Right cardiac atrium (tissue), 5 donors: Measurements from ENCODE around the gene ANKRD40. TPM values are rescaled to one million over a fixed set of nuclear protein-coding genes. Genes with fewer than 3 reads are reported as not detected.

ENCODE experiments used
- ATAC-seq, 2 donors: fragments of 200-7000 bp; cut with Tn5 transposase; one replicate each; pipeline versions ENCODE4 v1.8.0 to v1.9.1; 2020; ENCODE audit warnings: moderate library complexity in 2 of 2, mild to moderate bottlenecking in 1 of 2
- DNase-seq, 3 donors: peaks; one replicate each; pipeline ENCODE4 v3.0.0-alpha.2; 2020
- H3K27ac ChIP-seq: one replicate; pipeline ENCODE4 v1.5.1; 2013; ENCODE audit warnings: mild to moderate bottlenecking, low read length, control low read depth, moderate library complexity
- H3K27me3 ChIP-seq: one replicate; pipeline ENCODE4 v1.6.1; 2013; ENCODE audit not compliant: control insufficient read depth, insufficient read depth
- H3K4me1 ChIP-seq: one replicate; pipeline ENCODE4 v1.6.1; 2013; ENCODE audit warnings: low read length; ENCODE audit not compliant: control insufficient read depth, insufficient read depth
- H3K4me3 ChIP-seq: one replicate; pipeline ENCODE4 v1.5.1; 2013; ENCODE audit warnings: low read length, control low read depth
- H3K9me3 ChIP-seq: one replicate; pipeline ENCODE4 v1.6.1; 2013; ENCODE audit warnings: low read length; ENCODE audit not compliant: control insufficient read depth
- WGBS: extraction: QIAGEN DNeasy Blood & Tissue Kit; methylation state at CpG from one replicate; pipeline ENCODE4 v1.1.7; 2013; 5-methylcytosine and 5-hydroxymethylcytosine counted together
- intact Hi-C, 4 donors: fragments of 100-400 bp; cut with DNase I; formaldehyde crosslinking; loops; one replicate each; pipeline versions ENCODE4 v1.11.0 to v1.14.0; 2022 to 2023
- polyA plus RNA-seq: library from polyadenylated mRNA; stranded (reverse); fragments of 200-250 nt; gene quantifications from one replicate; pipeline ENCODE4 v1.2.3, GENCODE V29; 2013
- total RNA-seq, 4 donors: library from RNA; stranded (reverse); fragmentation: NEBNext Ultra II Directional; extraction: Animal tissue kit (Norgen Biotek cat#: 25700); gene quantifications; one replicate each; pipeline ENCODE4 v1.2.1, GENCODE V29; 2021
- donor health status: healthy with polysubstance abuse.
- donor health status: DM: no; HTN: yes; CAD: no.
- donor health status: DM: no; HTN: no; CAD: no.
- donor health status: DM: no; HTN: yes; CAD: no; lungs with severe emphysema.
- donor health status: DM: yes; HTN: yes; CAD: no.

The ANKRD40 gene
- total and polyA plus RNA-seq, 5 donors, result 20.5 to 43.7 (median 39.9) TPM

- Histone ChIP-seq H3K4me1 (peaks cover 24% of the 10 kb centered on the region), H3K27ac (no peak overlapping the region), H3K9me3 (no peaks in the 10 kb centered on the region), H3K27me3 (no peaks in the 10 kb centered on the region), H3K4me3 (no peak overlapping the region)
- DNase-seq (peak in 1 of 3 donors; percentile 26), ATAC-seq (no peak)
- intact Hi-C loops, result no loop called here
- 87% methylated on average over 7 of the region's 7 CpGs for WGBS
These were observed 50.1 kb downstream of the ANKRD40 start for GRCh38 chr17:50657627-50658026.

DNA sequence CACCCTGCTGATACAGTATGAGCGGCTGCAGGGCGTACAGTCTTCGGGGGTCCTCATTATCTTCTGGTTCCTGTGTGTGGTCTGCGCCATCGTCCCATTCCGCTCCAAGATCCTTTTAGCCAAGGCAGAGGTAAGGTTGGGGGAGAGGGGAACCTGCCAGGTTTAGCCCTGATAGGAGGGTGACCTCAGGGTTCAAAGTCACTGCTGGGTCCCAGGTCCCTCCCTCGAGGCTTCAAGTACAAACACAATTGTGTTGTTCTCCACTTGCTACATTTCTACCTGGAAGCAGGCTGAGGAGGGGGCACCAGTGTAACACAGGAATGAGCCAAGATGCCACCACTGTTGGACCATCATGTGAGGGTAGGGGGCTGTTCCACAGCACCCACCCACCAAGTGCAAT lies 50.7 kb downstream of the ANKRD40 start:
- Histone ChIP-seq H3K27me3 (no peaks in the 10 kb centered on the region), H3K9me3 (no peaks in the 10 kb centered on the region), H3K27ac (no peak overlapping the region), H3K4me3 (no peak overlapping the region), H3K4me1 (peaks cover 22% of the 10 kb centered on the region)
- intact Hi-C loops, result no loop called here
- WGBS, result 92% methylated on average over 7 of the region's 7 CpGs
- ATAC-seq (no peak), DNase-seq (no peak)

GRCh38 chr17:50656509-50656908 lies 51.2 kb downstream of the ANKRD40 start:
- no peaks in the 10 kb centered on the region for H3K9me3 ChIP-seq
- ATAC-seq (no peak), DNase-seq (no peak)
- 93% methylated on average over 5 of the region's 5 CpGs for WGBS
- H3K27me3 ChIP-seq, result no peaks in the 10 kb centered on the region
- intact Hi-C loops, result no loop called here
- peaks cover 16% of the 10 kb centered on the region for H3K4me1 ChIP-seq
- H3K27ac ChIP-seq, result no peak overlapping the region
- H3K4me3 ChIP-seq, result no peak overlapping the region

DNA sequence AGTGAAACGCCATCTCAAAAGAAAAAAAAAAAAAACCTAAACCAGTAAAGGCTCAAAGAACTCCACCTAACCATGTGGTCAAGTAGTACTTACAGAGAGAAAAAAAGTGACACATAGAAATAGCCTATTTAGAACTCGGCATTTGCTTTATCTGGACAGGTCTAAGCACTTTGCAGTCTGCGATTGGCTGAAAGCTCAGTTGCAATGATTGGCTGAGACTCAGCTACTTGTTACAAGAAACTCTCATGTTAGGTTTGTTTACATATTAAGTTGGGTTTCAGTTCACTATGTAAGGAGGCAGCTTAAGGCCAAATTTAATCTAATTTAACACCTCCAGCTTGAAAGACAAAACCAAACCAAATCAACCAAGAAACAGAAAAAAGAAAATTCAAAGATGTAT lies 54.0 kb downstream of the ANKRD40 start:
- no peak overlapping the region for H3K27ac ChIP-seq
- no peak overlapping the region for H3K4me3 ChIP-seq
- no peaks in the 10 kb centered on the region for H3K4me1 ChIP-seq
- intact Hi-C loops, result no loop called here
- no peaks in the 10 kb centered on the region for H3K9me3 ChIP-seq
- 85% methylated on average over 3 of the region's 3 CpGs for WGBS
- DNase-seq (no peak), ATAC-seq (no peak)
- H3K27me3 ChIP-seq, result no peaks in the 10 kb centered on the region

DNA sequence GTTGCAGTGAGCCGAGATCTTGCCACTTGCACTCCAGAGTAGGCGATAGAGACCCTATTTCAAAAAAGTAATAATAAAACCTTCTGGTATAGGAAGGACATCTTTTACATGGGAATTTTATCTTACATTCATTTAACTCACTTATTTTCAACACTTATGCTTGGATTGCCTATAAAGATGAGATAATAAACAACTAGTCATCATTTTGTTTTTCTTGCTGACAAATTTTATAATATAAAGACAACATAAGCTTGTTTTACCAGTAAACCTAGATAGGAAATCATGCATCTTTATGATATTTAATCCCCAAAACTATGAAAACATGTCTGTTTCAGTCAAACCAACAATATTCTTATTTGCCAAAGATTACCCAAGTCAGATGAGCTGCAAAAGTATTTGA lies 56.1 kb downstream of the ANKRD40 start:
- DNase-seq, result no peak

DNA sequence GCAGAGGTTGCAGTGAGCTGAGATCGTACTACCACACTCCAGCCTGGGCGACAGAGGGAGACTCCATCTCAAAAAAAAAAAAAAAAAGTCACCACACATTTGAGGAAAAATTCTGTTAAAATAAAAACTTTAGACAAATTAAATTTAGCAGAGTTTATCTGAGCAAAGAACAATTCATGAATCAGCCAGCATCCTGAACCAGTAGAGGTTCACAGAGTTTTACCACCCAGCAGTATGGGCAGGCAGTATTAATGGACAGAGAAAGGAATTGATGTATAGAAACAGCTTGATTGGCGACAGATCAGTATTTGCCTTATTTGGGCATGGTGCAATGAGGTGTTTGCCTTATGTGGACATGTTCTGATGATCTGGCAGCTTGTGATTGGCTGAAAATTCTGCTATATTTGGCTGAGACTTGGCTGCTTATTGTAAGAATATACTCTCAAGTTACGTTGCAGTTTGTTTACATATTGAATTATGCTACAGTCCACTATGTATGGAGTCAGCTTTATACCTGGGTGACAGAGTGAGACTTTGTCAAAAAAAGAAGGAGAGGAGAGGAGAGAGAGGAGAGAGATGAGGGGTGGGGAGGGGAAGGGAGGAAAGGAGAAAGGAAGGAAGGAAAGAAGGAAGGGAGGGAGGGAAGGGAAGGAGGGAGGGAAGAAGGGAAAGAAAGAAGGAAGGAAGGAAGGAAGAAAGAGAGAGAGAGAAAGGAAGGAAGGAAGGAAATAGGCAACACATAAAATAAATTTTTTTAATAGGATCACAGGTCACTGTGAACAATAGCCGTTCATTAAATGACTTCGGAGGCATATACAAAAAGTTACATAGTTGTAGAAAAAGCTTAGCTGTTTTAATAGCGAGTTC lies 58.4 kb downstream of the ANKRD40 start:
- WGBS, result 82% methylated on average over 7 of the region's 7 CpGs
- H3K27ac ChIP-seq, result no peak overlapping the region
- intact Hi-C loops, result no loop called here
- DNase-seq (no peak), ATAC-seq (no peak)
- H3K4me3 ChIP-seq, result no peak overlapping the region
- H3K9me3 ChIP-seq, result no peaks in the 10 kb centered on the region
- H3K4me1 ChIP-seq, result no peaks in the 10 kb centered on the region
- no peaks in the 10 kb centered on the region for H3K27me3 ChIP-seq

More for the DNA sequence above, 56.1 kb downstream of the ANKRD40 start:
- intact Hi-C loops, result no loop called here
- H3K27ac ChIP-seq, result no peak overlapping the region
- H3K4me3 ChIP-seq, result no peak overlapping the region
- 93% methylated on average over 2 of the region's 2 CpGs for WGBS
- no peaks in the 10 kb centered on the region for H3K4me1 ChIP-seq
- ATAC-seq, result no peak
- no peaks in the 10 kb centered on the region for H3K9me3 ChIP-seq
- H3K27me3 ChIP-seq, result no peaks in the 10 kb centered on the region

DNA sequence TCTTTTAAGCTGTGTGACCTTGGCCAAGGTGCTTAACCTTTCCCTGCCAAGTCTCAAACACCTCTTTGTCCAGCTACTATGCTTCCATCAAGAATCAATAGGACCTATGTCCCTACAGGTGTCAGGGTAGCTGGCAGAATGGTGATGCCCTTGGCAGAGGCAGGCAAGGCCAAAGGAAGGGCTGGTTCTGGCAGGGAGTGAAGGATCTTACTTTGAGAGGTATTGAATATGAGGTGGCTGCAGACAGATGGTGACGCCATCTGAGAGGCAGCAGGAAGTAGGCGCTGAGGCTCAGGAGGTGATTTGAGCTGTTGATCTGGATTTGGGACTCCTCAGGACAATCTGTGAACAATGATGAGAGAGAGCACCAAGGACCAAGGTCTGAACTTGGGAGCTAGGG lies 60.5 kb downstream of the ANKRD40 start:
- no peaks in the 10 kb centered on the region for H3K27me3 ChIP-seq
- ATAC-seq, result no peak
- H3K27ac ChIP-seq, result no peak overlapping the region
- no peak for DNase-seq
- WGBS, result 67% methylated on average over 2 of the region's 2 CpGs
- H3K4me3 ChIP-seq, result no peak overlapping the region
- no peaks in the 10 kb centered on the region for H3K9me3 ChIP-seq
- intact Hi-C loops, result no loop called here
- no peaks in the 10 kb centered on the region for H3K4me1 ChIP-seq

- intact Hi-C loops, result no loop called here
- WGBS, result 95% methylated on average over 3 of the region's 3 CpGs
- Histone ChIP-seq H3K9me3 (no peaks in the 10 kb centered on the region), H3K27me3 (no peaks in the 10 kb centered on the region), H3K4me1 (peaks cover 3% of the 10 kb centered on the region), H3K27ac (no peak overlapping the region), H3K4me3 (no peak overlapping the region)
- no peak for DNase-seq
- ATAC-seq, result no peak
These were observed 61.7 kb downstream of the ANKRD40 start for GRCh38 chr17:50645748-50646682.

Other genes starting within 250 kb of the ANKRD40 start
- 1 to 10 TPM in 1 of 4 donors, under 1 TPM in 3; 0.34 to 1.1 (median 0.53) TPM for gene CHAD, start 239.0 kb downstream of the ANKRD40 start, total RNA-seq
- gene CHAD, start 239.0 kb downstream of the ANKRD40 start, polyA plus RNA-seq, result 0.57 TPM
- 10 to 100 TPM; 27.8 to 38.5 (median 32.3) TPM for gene RSAD1, start 229.1 kb downstream of the ANKRD40 start, total RNA-seq
- 23.9 TPM for gene RSAD1, start 229.1 kb downstream of the ANKRD40 start, polyA plus RNA-seq
- 1 to 10 TPM in 2 of 4 donors, under 1 TPM in 2; 0.57 to 1.9 (median 0.95) TPM for gene MYCBPAP, start 199.5 kb downstream of the ANKRD40 start, total RNA-seq
- 0.88 TPM for gene MYCBPAP, start 199.5 kb downstream of the ANKRD40 start, polyA plus RNA-seq
- 10 to 100 TPM in 3 of 4 donors, 1 to 10 TPM in 1; 5.4 to 31.5 (median 27.3) TPM for gene EPN3, start 175.2 kb downstream of the ANKRD40 start, total RNA-seq
- gene EPN3, start 175.2 kb downstream of the ANKRD40 start, polyA plus RNA-seq, result 22.6 TPM
- gene SPATA20, start 160.7 kb downstream of the ANKRD40 start, total RNA-seq, result 10 to 100 TPM; 45.9 to 71.8 (median 52.6) TPM
- gene SPATA20, start 160.7 kb downstream of the ANKRD40 start, polyA plus RNA-seq, result 58.1 TPM
- gene CACNA1G, start 147.2 kb downstream of the ANKRD40 start, total RNA-seq, result 10 to 100 TPM in 1 of 4 donors, 1 to 10 TPM in 3; 4.4 to 14.8 (median 6.9) TPM
- gene CACNA1G, start 147.2 kb downstream of the ANKRD40 start, polyA plus RNA-seq, result 4.3 TPM
- gene ABCC3, start 73.0 kb downstream of the ANKRD40 start, total RNA-seq, result 1 to 10 TPM; 1.2 to 5.9 (median 3.7) TPM
- 1.4 TPM for gene ABCC3, start 73.0 kb downstream of the ANKRD40 start, polyA plus RNA-seq
- 10 to 100 TPM; 61.7 to 72.4 (median 67.4) TPM for gene LUC7L3, start 11.7 kb upstream of the ANKRD40 start, total RNA-seq
- 76.7 TPM for gene LUC7L3, start 11.7 kb upstream of the ANKRD40 start, polyA plus RNA-seq
- not detected for gene ANKRD40CL, start 59.6 kb upstream of the ANKRD40 start, total RNA-seq
- not detected for gene ANKRD40CL, start 59.6 kb upstream of the ANKRD40 start, polyA plus RNA-seq
- 1 to 10 TPM in 2 of 4 donors, under 1 TPM in 2; 0.68 to 3.0 (median 1.4) TPM for gene WFIKKN2, start 127.7 kb upstream of the ANKRD40 start, total RNA-seq
- 1.1 TPM for gene WFIKKN2, start 127.7 kb upstream of the ANKRD40 start, polyA plus RNA-seq
- gene TOB1, start 158.4 kb upstream of the ANKRD40 start, total RNA-seq, result 10 to 100 TPM; 51.0 to 73.2 (median 65.0) TPM
- gene TOB1, start 158.4 kb upstream of the ANKRD40 start, polyA plus RNA-seq, result 31.0 TPM